PC-9 (cell line): ENCODE results near the gene ANKRD63.

Experiments
- CTCF ChIP-seq: fragments of 200-600 bp; sonication (generic); conservative IDR thresholded peaks from 2 replicates; pipeline ENCODE4 v1.6.1; 2017; ENCODE audit warnings: mixed run types, antibody characterized with exemption, mild to moderate bottlenecking, moderate library complexity
- EZH2 ChIP-seq: fragments of 200-600 bp; sonication (generic); IDR thresholded peaks from 2 replicates; pipeline ENCODE4 v1.8.0; 2017; ENCODE audit warnings: antibody characterized with exemption, low read depth

DNA sequence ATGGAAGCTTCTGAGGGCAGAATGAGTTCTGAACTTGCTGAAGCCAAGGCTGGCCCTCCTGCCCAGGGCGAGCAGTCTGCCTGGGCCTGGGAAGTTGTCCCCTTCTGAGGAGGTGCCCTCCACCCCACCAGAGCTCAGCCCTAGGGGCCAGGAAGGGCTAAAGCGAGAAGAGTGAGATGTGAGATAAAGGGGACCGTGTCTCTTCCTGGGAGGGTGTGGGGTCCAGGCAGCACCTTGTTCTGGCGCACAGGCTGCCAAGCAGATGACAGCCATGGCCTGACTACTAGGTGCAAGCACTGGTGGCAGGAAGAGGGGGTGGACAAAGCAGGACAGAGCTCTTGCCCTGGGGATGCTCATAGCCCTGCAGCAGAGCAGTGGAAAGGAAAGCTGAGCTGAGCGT is 40.3 kb downstream of the ANKRD63 start:
- no peak for TF ChIP-seq CTCF
- no peak for TF ChIP-seq EZH2
